WTC11 (cell line): Measurements from ENCODE around the gene IGLL5. TPM values are rescaled to one million over a fixed set of nuclear protein-coding genes. Genes with fewer than 3 reads are reported as not detected.

Source experiments
- ATAC-seq: fragments of 200-7000 bp; cut with Tn5 transposase; 2 replicates; pipeline ENCODE4 v1.10.0; 2021; ENCODE audit warnings: mild to moderate bottlenecking, moderate library complexity
- CTCF ChIA-PET: fragments of 300-600 bp; sonication (Branson Sonifier 250); formaldehyde crosslinking; loops from one replicate; lab custom pipeline; 2021; ENCODE audit warnings: antibody characterized with exemption; lab: Charles Lee
- POLR2A ChIA-PET: fragments of 350-600 bp; sonication (Branson Sonifier 250); formaldehyde crosslinking; loops from one replicate; lab custom pipeline; 2021; ENCODE audit warnings: antibody characterized with exemption; lab: Charles Lee
- DNase-seq: peaks from one replicate; pipeline ENCODE4 v3.0.0; 2021; ENCODE audit warnings: low spot score
- H3K27ac Mint-ChIP-seq: 2 replicates; pipeline ENCODE4 v1.8.0; 2021; ENCODE audit warnings: mixed read lengths
- H3K27me3 Mint-ChIP-seq: 2 replicates; pipeline ENCODE4 v1.8.0; 2021; ENCODE audit warnings: low read depth, mild to moderate bottlenecking, moderate library complexity, mixed read lengths
- H3K36me3 Mint-ChIP-seq: 2 replicates; pipeline ENCODE4 v1.8.0; 2021; ENCODE audit warnings: mixed read lengths
- H3K4me1 Mint-ChIP-seq: 2 replicates; pipeline ENCODE4 v1.8.0; 2022; ENCODE audit warnings: mixed read lengths
- H3K4me3 Mint-ChIP-seq: 2 replicates; pipeline ENCODE4 v1.8.0; 2021; ENCODE audit warnings: mild to moderate bottlenecking, moderate library complexity, mixed read lengths
- H3K9me3 Mint-ChIP-seq: 2 replicates; pipeline ENCODE4 v1.8.0; 2021; ENCODE audit warnings: mixed read lengths
- AFF4 ChIP-seq: sonication (generic); formaldehyde crosslinking; IDR thresholded peaks from 2 replicates; pipeline ENCODE4 v1.8.1; 2023; ENCODE audit warnings: mild to moderate bottlenecking, missing genetic modification reagents, borderline replicate concordance
- ATF3 ChIP-seq: sonication (generic); formaldehyde crosslinking; conservative IDR thresholded peaks from 2 replicates; pipeline ENCODE4 v1.8.1; 2022; ENCODE audit warnings: mild to moderate bottlenecking, missing genetic modification reagents
- CTCF ChIP-seq: fragments of 200-600 bp; IDR thresholded peaks from 2 replicates; pipeline ENCODE4 v1.8.0; 2022; ENCODE audit warnings: antibody characterized with exemption
- ERG ChIP-seq: fragments of 250-450 bp; sonication (Bioruptor Pico); IDR thresholded peaks from 2 replicates; pipeline ENCODE4 v1.8.0; 2021; ENCODE audit warnings: mild to moderate bottlenecking
- FOXJ3 ChIP-seq: sonication (generic); formaldehyde crosslinking; IDR thresholded peaks from 2 replicates; pipeline ENCODE4 v1.9.0; 2021; ENCODE audit warnings: missing genetic modification reagents, mild to moderate bottlenecking, borderline replicate concordance
- FOXK1 ChIP-seq: sonication (generic); formaldehyde crosslinking; IDR thresholded peaks from 2 replicates; pipeline ENCODE4 v1.8.0; 2022; ENCODE audit warnings: mild to moderate bottlenecking, moderate library complexity, missing genetic modification reagents
- FOXP4 ChIP-seq: sonication (generic); formaldehyde crosslinking; IDR thresholded peaks from 2 replicates; pipeline ENCODE4 v1.8.0; 2022; ENCODE audit warnings: mild to moderate bottlenecking, missing genetic modification reagents
- KAT7 ChIP-seq: sonication (generic); formaldehyde crosslinking; IDR thresholded peaks from 2 replicates; pipeline ENCODE4 v1.8.1; 2023; ENCODE audit warnings: missing genetic modification reagents, mild to moderate bottlenecking, borderline replicate concordance
- MYBL2 ChIP-seq: sonication (generic); formaldehyde crosslinking; IDR thresholded peaks from 2 replicates; pipeline ENCODE4 v1.8.1; 2023; ENCODE audit warnings: mild to moderate bottlenecking, moderate library complexity, missing genetic modification reagents
- NFATC4 ChIP-seq: fragments of 250-450 bp; sonication (Bioruptor Pico); IDR thresholded peaks from 2 replicates; pipeline ENCODE4 v1.9.0; 2021; ENCODE audit warnings: mild to moderate bottlenecking
- NFYB ChIP-seq: sonication (generic); formaldehyde crosslinking; conservative IDR thresholded peaks from 2 replicates; pipeline ENCODE4 v1.8.0; 2022; ENCODE audit warnings: low read depth, missing genetic modification reagents
- SOX15 ChIP-seq: fragments of 250-450 bp; sonication (Bioruptor Pico); IDR thresholded peaks from 2 replicates; pipeline ENCODE4 v1.9.0; 2021; ENCODE audit warnings: mild to moderate bottlenecking
- SP1 ChIP-seq: sonication (generic); formaldehyde crosslinking; conservative IDR thresholded peaks from 2 replicates; pipeline ENCODE4 v1.8.1; 2022; ENCODE audit warnings: missing genetic modification reagents
- STAT6 ChIP-seq: sonication (generic); formaldehyde crosslinking; conservative IDR thresholded peaks from 2 replicates; pipeline ENCODE4 v1.8.1; 2023; ENCODE audit warnings: mild to moderate bottlenecking, low read depth, missing genetic modification reagents, moderate library complexity
- TEAD1 ChIP-seq: sonication (generic); formaldehyde crosslinking; IDR thresholded peaks from 2 replicates; pipeline ENCODE4 v1.8.0; 2022; ENCODE audit warnings: mild to moderate bottlenecking, missing genetic modification reagents
- ZBTB43 ChIP-seq: sonication (generic); formaldehyde crosslinking; IDR thresholded peaks from 2 replicates; pipeline ENCODE4 v1.8.1; 2023; ENCODE audit warnings: mild to moderate bottlenecking, missing genetic modification reagents
- ZNF232 ChIP-seq: sonication (generic); formaldehyde crosslinking; IDR thresholded peaks from 2 replicates; pipeline ENCODE4 v1.8.0; 2022; ENCODE audit warnings: mild to moderate bottlenecking, missing genetic modification reagents
- ZNF263 ChIP-seq: sonication (generic); formaldehyde crosslinking; IDR thresholded peaks from 2 replicates; pipeline ENCODE4 v1.8.1; 2022; ENCODE audit warnings: low read depth, mild to moderate bottlenecking, moderate library complexity, missing genetic modification reagents
- ZNF423 ChIP-seq: fragments of 250-450 bp; sonication (Bioruptor Pico); IDR thresholded peaks from 2 replicates; pipeline ENCODE4 v2.1.2; 2022; ENCODE audit warnings: mild to moderate bottlenecking, moderate library complexity
- total RNA-seq: library from RNA; stranded (reverse); gene quantifications from 3 replicates; pipeline ENCODE4 v1.2.3, GENCODE V29; 2021

The IGLL5 gene
- total RNA-seq, 1 experiment from 2014 or later: not detected

GRCh38 chr22:22848364-22848866, 39.2 kb upstream of the IGLL5 start (continued):
- TF ChIP-seq STAT6 (no peak), SP1 (CRISPR knock-in tag) (no peak), NFYB (CRISPR knock-in tag) (no peak), ZNF232 (no peak), AFF4 (CRISPR knock-in tag) (no peak), CTCF (peak; percentile 82)

- Mint-ChIP-seq H3K4me1 (no peaks in the 10 kb centered on the region; the same call in 1 of the 2 replicates), H3K27ac (no peak overlapping the region), H3K36me3 (no peaks in the 10 kb centered on the region), H3K4me3 (no peak overlapping the region), H3K27me3 (peaks cover 85% of the 10 kb centered on the region), H3K9me3 (no peaks in the 10 kb centered on the region)
- CTCF ChIA-PET: interaction anchor here (0.6 to 5.6 kb wide), 14 partner anchors 21 to 355 kb away, joined by 3 to 95 read pairs (median 6); no protein-coding TSS in a partner anchor
- DNase-seq: no peak
- POLR2A ChIA-PET: no interaction called here
- ATAC-seq: no peak
- TF ChIP-seq ZNF263: no peak
- TF ChIP-seq KAT7 (CRISPR knock-in tag): no peak
- no peak for TF ChIP-seq NFATC4 (CRISPR knock-in tag)
- no peak for TF ChIP-seq TEAD1
- no peak for TF ChIP-seq CTCF
- TF ChIP-seq ERG (CRISPR knock-in tag): no peak
- no peak for TF ChIP-seq SOX15 (CRISPR knock-in tag)
- no peak for TF ChIP-seq ATF3 (CRISPR knock-in tag)
- no peak for TF ChIP-seq ZBTB43
- TF ChIP-seq MYBL2 (CRISPR knock-in tag): no peak
- TF ChIP-seq FOXK1 (CRISPR knock-in tag): no peak
- TF ChIP-seq ZNF423 (CRISPR knock-in tag): no peak
- no peak for TF ChIP-seq FOXP4 (CRISPR knock-in tag)
- TF ChIP-seq FOXJ3 (CRISPR knock-in tag): no peak
Observed at GRCh38 chr22:22849640-22850610, 37.7 kb upstream of the IGLL5 start.
